NB4 (cell line): ENCODE measurements around the gene CHST6.

Experiments used
- MYC ChIP-seq: IDR thresholded peaks from 2 replicates; pipeline ENCODE4 v1.6.1; 2011; ENCODE audit warnings: low read depth, low read length
- POLR2A ChIP-seq: IDR thresholded peaks from 2 replicates; pipeline ENCODE4 v1.6.1; 2011; ENCODE audit warnings: mild to moderate bottlenecking; ENCODE audit not compliant: insufficient read length; ENCODE audit errors: extremely low read depth
- TF ChIP-seq, protein P1 (sequence below): IDR thresholded peaks from one replicate; pipeline ENCODE4 v1.5.1; 2012; ENCODE audit warnings: low read depth, low read length
- TF ChIP-seq, protein P2 (sequence below): IDR thresholded peaks from 2 replicates; pipeline ENCODE4 v1.6.1; 2011; ENCODE audit warnings: low read depth, low read length

DNA sequence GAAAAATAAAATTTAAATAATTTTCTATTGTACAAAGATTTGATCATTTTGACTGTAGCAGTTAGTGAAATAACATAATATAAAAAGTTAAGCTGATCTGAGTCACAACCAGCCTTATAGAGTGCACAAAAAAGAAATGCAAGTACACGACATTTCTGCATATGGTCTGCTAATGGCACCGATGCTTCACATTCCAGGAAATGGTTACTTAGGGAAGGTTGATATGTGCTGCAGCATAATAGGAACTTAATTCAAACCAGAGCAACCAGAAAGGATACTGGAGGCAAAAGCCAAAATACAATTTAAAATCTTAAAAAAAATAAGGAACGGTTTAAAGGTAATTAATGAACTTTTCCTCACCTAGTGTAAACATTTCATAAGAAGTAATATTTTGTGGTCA is 51.9 kb downstream of the CHST6 start:
- TF ChIP-seq, protein P1, sequence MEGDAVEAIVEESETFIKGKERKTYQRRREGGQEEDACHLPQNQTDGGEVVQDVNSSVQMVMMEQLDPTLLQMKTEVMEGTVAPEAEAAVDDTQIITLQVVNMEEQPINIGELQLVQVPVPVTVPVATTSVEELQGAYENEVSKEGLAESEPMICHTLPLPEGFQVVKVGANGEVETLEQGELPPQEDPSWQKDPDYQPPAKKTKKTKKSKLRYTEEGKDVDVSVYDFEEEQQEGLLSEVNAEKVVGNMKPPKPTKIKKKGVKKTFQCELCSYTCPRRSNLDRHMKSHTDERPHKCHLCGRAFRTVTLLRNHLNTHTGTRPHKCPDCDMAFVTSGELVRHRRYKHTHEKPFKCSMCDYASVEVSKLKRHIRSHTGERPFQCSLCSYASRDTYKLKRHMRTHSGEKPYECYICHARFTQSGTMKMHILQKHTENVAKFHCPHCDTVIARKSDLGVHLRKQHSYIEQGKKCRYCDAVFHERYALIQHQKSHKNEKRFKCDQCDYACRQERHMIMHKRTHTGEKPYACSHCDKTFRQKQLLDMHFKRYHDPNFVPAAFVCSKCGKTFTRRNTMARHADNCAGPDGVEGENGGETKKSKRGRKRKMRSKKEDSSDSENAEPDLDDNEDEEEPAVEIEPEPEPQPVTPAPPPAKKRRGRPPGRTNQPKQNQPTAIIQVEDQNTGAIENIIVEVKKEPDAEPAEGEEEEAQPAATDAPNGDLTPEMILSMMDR: no peak
- TF ChIP-seq, protein P2, sequence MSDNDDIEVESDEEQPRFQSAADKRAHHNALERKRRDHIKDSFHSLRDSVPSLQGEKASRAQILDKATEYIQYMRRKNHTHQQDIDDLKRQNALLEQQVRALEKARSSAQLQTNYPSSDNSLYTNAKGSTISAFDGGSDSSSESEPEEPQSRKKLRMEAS: no peak
- TF ChIP-seq POLR2A (no peak), MYC (no peak)
